ENCODE results near the gene PTPRK.

DNA sequence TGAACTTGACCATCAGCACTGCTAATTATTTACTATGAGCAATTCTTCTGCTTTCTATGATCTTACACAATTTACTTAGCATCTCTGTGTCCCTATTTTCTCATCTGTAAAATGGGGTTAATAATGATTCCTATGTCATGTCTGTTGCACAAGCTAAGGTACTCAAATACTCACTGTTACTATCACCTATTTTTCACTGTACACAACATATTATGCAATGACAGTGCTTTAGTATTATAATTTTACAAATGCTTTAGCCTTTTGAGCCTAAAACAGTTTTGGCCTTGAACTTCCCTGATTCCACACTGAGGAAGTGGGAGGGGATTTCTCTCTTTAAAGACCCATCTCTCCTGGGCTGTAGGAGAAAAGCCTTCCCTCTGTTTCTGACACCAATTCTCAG lies 582.7 kb downstream of the PTPRK start:
- TF ChIP-seq, protein P1, sequence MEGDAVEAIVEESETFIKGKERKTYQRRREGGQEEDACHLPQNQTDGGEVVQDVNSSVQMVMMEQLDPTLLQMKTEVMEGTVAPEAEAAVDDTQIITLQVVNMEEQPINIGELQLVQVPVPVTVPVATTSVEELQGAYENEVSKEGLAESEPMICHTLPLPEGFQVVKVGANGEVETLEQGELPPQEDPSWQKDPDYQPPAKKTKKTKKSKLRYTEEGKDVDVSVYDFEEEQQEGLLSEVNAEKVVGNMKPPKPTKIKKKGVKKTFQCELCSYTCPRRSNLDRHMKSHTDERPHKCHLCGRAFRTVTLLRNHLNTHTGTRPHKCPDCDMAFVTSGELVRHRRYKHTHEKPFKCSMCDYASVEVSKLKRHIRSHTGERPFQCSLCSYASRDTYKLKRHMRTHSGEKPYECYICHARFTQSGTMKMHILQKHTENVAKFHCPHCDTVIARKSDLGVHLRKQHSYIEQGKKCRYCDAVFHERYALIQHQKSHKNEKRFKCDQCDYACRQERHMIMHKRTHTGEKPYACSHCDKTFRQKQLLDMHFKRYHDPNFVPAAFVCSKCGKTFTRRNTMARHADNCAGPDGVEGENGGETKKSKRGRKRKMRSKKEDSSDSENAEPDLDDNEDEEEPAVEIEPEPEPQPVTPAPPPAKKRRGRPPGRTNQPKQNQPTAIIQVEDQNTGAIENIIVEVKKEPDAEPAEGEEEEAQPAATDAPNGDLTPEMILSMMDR (IDR thresholded peaks at IDR 0.05) = no peak
- TF ChIP-seq POLR2A (IDR thresholded peaks at IDR 0.05) (no peak), POLR2AphosphoS5 (IDR thresholded peaks at IDR 0.05) (no peak), EP300 (IDR thresholded peaks at IDR 0.05) (no peak)

All from suprapubic skin (tissue), 4 donors.